ENCODE results near the gene CYP2U1. TPM values are rescaled to one million over a fixed set of nuclear protein-coding genes. Genes with fewer than 3 reads are reported as not detected.

CYP2U1 gene
- total and polyA plus RNA-seq, 9 of the 15 experiments (the other 6 are each of a cell fraction or from before 2014, with no cell fraction given), result 0.03 to 0.15 (median 0.07) TPM

- no peak for TF ChIP-seq ZNF507 (tag; conservative IDR thresholded peaks at IDR 0.05)
Observed at GRCh38 chr4:107935246-107935645, 3.9 kb downstream of the CYP2U1 start (continued).

- intact Hi-C loops (cut with micrococcal nuclease), result no loop called here
- no peak for ATAC-seq
- H3K27ac ChIP-seq (ENCODE audit: extremely low read depth, low read depth, low read length), result no peak overlapping the region
- in situ Hi-C loops (cut with MboI), result no loop called here
- BruUV-seq (replicated peaks), result no TSS peak
- H4K20me1 ChIP-seq (replicated peaks; ENCODE audit: control insufficient read depth, insufficient read depth, low read length), result no peaks in the 10 kb centered on the region
- H2AFZ ChIP-seq (ENCODE audit: low read depth, low read length), result no peak overlapping the region
- no peak overlapping the region for H3K9ac ChIP-seq (ENCODE audit: insufficient read depth in 1 of 2, low read depth in 2 of 2, low read length in 2 of 2)
- H3K9me3 ChIP-seq (replicated peaks; ENCODE audit: control insufficient read depth, insufficient read depth, low read depth, low read length), result no peaks in the 10 kb centered on the region
- no peaks in the 10 kb centered on the region for H3K27me3 ChIP-seq (ENCODE audit: control insufficient read depth in 2 of 2, insufficient read depth in 2 of 2, low read length in 2 of 2)
- CTCF ChIA-PET (ENCODE audit: low intra/inter-chr PET ratio), result no interaction called here
- no peak overlapping the region for H3K4me2 ChIP-seq (ENCODE audit: insufficient read depth, low read length)
- no peak for FAIRE-seq
- no peaks in the 10 kb centered on the region for H3K36me3 ChIP-seq (ENCODE audit: control insufficient read depth, insufficient read depth, low read length)
- no peak overlapping the region for H3K4me3 ChIP-seq
- H3K79me2 ChIP-seq (ENCODE audit: control insufficient read depth, insufficient read depth, low read length), result no peaks in the 10 kb centered on the region
- no peaks in the 10 kb centered on the region for H3K9me1 ChIP-seq (ENCODE audit: control insufficient read depth, insufficient read depth, low read length)
- POLR2A ChIA-PET, result no interaction called here
- DNase-seq (ENCODE audit: extremely low read depth in 1 of 4, low spot score in 3 of 4), result no peak
- H3K4me1 ChIP-seq (replicated peaks in 1 of 2; ENCODE audit: control insufficient read depth in 2 of 2, insufficient read depth in 2 of 2, low read length in 2 of 2), result peaks cover 0 to 2% of the 10 kb centered on the region in 2 experiments; a peak in 1 of 5 replicates
- 9% methylated on average over 2 of the region's 2 CpGs for WGBS (ENCODE audit: insufficient coverage, low coverage, missing lambda C conversion rate)
- no peak for TF ChIP-seq ZNF197 (CRISPR knock-in tag; IDR thresholded peaks at IDR 0.05; ENCODE audit: low read depth)
- no peak for TF ChIP-seq TEAD1 (CRISPR knock-in tag; IDR thresholded peaks at IDR 0.05)
- no peak for TF ChIP-seq ZNF24 (IDR thresholded peaks at IDR 0.05)
- no peak for TF ChIP-seq ARID3B (CRISPR knock-in tag; IDR thresholded peaks at IDR 0.05; ENCODE audit: borderline replicate concordance)
- TF ChIP-seq ARID3A (IDR thresholded peaks at IDR 0.05; ENCODE audit: borderline replicate concordance, low read depth, low read length), result no peak
- no peak for TF ChIP-seq SRSF3 (IDR thresholded peaks at IDR 0.05; ENCODE audit: insufficient read depth, low read length)
- no peak for TF ChIP-seq HMGN3 (IDR thresholded peaks at IDR 0.05; ENCODE audit: borderline replicate concordance, extremely low read depth, insufficient read length, low read depth, low read length)
- no peak for TF ChIP-seq ZKSCAN1 (IDR thresholded peaks at IDR 0.05; ENCODE audit: low read depth, low read length)
- no peak for TF ChIP-seq HOXB6 (CRISPR knock-in tag; IDR thresholded peaks at IDR 0.05; ENCODE audit: borderline replicate concordance)
- no peak for TF ChIP-seq HDAC6 (IDR thresholded peaks at IDR 0.05; ENCODE audit: low read depth, low read length)
- TF ChIP-seq GTF2B (IDR thresholded peaks at IDR 0.05; ENCODE audit: extremely low read depth, insufficient read length), result no peak
Observed at GRCh38 chr4:107937040-107937439, 5.7 kb downstream of the CYP2U1 start.
